ENCODE results near the gene LTBP4. TPM values are rescaled to one million over a fixed set of nuclear protein-coding genes. Genes with fewer than 3 reads are reported as not detected.

The LTBP4 gene
- total RNA-seq, 2 donors from 2014 or later = 200 to 265 TPM

DNA sequence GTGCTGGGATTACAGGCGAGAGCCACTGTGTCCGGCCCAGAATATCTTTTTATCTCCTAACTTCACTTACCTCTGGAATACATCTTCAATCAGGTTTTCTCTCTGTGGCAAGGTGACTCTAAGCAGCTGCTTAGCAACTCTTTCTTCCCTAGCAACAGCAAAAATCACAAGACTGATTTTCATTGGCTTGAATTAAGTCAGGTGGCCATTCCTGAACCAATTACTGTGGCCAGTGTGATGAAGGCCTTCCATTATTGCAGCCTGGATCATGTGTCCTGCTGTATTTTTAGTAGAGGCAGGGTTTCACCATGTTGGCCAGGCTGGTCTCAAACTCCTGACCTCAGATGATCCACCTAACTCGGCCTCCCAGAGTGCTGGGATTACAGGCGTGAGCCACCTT lies 9.0 kb upstream of the LTBP4 start:
- intact Hi-C loops (cut with DNase I) = loop anchor here in 1 of 2 donors (10.0 kb wide), 1 partner anchor 57 kb away; no protein-coding TSS in a partner anchor
- DNase-seq (ENCODE audit: low spot score) = no peak

DNA sequence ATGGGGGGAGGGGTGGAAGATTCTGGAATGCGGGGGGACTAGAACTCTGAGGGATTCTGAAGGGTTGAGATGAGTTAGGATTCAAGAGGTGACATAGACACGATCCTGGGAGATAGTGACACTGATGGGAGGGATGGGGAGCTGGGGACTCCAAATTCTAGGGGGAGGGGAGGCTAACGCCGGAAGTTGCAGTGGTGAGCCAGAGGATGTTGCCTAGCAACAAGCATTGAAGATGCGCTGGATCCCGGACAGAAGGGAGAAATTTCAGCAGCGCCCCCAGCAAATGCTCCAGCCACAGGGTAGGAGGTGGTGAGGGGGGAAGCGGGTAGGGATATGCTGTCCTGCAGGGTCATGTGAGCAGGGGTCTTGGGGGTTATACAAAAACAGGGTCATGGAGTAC lies 6.9 kb upstream of the LTBP4 start:
- DNase-seq (ENCODE audit: low spot score) = no peak
- intact Hi-C loops (cut with DNase I) = loop anchor here in 1 of 2 donors (10.0 kb wide), 1 partner anchor 59 kb away; no protein-coding TSS in a partner anchor

DNA sequence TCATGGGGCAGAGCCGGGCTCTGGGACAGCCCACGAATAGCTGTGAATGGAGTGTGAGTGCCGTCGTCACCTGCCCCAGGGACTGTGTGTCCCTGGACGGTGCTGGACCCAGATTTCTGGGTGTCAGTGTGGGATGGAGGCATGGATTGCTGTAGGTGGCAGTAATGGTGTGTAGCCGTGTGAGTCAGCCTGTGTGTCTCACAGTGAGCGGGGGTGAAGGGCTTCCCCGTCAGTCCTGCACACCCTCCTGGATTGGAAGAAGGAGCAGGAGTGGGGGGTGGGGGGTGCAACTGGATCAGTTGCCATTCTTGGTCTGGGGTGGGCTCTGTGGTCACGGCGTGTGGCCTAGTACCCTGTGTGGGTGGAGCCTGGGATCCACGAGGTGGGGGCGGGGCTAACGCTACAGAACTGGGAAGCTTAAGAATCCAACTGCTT lies 6.5 kb upstream of the LTBP4 start:
- intact Hi-C loops (cut with DNase I) = loop anchor here (5.0 to 10.0 kb wide), 2 partner anchors 60 to 62 kb away; no protein-coding TSS in a partner anchor
- no peak for DNase-seq (ENCODE audit: low spot score)

DNA sequence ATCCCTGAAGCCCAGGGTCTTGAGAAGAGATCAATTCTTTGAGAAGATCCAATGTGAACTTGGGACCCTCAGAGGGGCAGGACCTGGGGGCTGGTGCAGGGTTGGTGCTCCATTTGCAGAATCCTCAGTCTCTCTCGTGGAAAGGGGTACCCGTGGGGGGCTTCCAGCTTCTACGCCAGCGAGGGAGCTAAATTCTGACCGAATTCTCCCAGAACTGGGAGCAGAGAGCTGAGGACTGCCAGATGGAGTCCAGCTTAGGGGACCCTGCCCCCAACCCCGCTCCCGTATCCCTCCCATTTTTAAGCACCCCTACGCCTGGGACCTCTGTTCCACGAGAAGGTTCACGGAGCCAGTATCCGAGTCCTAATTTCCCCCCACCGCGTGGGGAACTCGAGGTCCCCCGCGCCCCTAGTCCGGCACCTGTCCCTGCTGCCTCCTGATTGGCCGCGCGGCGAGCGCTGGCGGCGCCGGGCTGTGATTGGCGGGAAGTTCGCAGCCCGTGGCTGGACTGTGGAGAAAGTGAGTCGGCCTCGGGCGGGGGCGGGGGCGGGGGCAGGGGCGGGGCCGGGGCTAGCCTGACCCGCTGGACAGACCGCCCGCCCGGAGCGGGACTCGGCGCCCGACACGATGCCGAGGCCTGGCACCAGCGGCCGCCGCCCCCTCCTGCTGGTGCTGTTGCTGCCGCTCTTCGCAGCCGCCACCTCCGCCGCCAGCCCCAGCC lies 4.4 kb upstream of the LTBP4 start:
- intact Hi-C loops (cut with DNase I) = loop anchor here (5.0 to 10.0 kb wide), 2 partner anchors 62 to 64 kb away; no protein-coding TSS in a partner anchor
- peak; percentile 89 for DNase-seq (ENCODE audit: low spot score)

DNA sequence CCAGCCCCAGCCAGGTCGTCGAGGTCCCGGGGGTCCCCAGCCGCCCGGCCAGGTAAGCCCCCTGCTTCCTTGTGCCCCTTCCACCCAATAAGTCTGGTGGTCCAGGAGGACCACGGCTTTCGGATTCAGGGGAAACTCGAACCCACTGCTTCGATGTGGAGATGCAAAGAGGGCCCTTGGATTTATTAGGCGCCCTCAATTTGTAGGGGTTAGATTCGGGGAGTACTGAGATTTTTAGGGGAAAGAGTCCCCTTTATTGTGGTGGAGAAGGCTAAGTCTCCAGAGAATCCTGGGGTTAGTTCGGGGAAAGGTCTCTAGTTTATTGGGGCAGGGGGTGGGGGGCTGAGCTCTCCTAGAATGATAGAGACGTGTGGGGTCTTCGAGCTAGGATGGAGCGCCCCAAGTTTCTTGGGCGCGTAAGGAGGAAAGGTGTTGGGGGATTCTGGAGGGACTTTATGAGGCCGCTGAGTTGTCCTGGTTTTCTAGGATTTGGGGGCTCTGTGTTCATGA lies 3.8 kb upstream of the LTBP4 start:
- intact Hi-C loops (cut with DNase I) = loop anchor here (5.0 to 10.0 kb wide), 2 partner anchors 63 to 65 kb away; no protein-coding TSS in a partner anchor

DNA sequence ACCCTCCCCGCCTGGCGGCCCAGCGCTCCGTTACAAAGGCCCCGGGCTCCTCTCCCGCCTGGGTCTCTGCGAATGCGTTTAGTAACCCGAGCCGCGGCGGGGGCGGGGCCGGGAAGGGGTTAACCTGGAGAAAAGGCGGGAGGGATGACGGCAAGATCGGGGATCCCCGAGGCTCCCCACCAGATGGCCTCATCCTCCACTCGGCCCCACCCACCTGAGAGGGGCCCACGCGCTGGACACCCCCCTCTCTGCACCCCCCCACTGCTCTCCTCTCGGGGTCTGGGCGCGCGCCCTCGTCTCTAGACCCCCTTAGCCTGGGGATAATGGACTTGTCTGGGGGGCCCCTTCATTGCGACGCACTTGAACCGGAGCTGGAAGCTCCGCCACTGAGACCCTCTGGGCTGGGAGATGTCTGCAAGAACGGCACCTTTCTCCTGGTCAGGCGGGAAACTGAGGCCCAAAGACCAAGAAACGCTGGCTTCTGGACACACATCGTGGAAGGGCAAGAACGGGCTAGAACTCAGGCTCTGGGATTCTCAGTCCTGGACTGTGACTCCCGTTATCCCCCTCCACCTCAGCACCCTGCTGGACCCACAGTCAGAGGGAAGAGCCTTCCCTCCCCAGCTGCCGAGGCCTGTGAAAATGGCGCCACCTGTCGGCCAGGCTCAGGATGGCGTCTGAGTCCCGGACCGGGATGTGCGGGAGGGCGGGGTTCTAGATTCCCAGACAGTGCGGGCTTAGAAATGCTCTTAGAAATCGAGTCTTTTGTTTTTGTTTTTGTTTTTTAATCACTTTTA lies 2.9 kb upstream of the LTBP4 start:
- peak; percentile 96 for DNase-seq (ENCODE audit: low spot score)
- intact Hi-C loops (cut with DNase I) = loop anchor here (5.0 to 10.0 kb wide), 2 partner anchors 64 to 66 kb away; no protein-coding TSS in a partner anchor

More for the DNA sequence above, 3.8 kb upstream of the LTBP4 start:
- DNase-seq (ENCODE audit: low spot score) = peak; percentile 80

DNA sequence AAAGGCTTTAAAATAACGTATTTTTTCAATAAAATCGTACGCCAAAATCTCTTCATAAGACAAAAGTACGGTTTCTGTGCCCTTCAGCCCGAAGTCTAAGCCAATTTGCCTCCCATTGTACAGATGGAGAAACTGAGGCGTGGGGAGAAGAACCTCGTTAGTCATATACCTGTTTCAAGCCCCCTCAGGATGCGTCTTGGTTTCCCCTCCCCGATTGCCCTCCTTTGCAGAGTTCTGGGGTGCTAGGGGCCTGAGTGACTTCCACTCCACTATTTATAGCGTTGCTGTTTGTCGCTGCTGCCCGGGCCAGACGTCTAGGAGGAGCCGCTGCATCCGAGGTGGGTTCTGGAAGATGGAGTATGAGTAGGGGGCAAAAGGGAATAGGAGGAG lies 2.3 kb upstream of the LTBP4 start:
- DNase-seq (ENCODE audit: low spot score) = no peak
- intact Hi-C loops (cut with DNase I) = loop anchor here (5.0 to 10.0 kb wide), 2 partner anchors 64 to 67 kb away; no protein-coding TSS in a partner anchor

DNA sequence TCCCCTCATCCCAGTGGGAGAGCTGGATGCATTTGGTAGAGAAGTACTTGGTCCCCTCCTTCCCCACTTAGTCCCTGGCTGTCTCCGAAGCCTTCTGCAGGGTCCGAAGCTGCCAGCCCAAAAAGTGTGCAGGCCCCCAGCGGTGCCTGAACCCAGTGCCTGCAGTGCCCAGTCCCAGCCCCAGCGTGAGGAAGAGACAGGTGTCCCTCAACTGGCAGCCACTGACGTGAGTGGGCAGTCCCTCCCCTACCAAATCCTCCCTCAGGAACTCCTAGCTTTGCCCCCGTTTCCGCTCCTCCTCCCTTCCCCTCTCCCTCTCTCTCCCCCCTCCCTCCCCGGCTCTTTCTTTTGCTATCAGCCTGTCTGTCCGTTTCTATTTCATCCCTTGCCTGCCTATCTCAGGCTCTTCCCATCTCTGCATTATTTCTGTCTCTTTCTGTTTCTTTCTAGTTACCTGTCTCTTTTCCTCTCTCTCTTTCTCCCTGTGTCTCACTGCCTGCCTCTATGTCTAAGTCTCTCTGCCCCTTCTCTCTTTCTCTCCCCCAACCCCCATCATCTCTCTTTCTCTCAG lies 1.8 kb upstream of the LTBP4 start:
- intact Hi-C loops (cut with DNase I) = loop anchor here (5.0 to 10.0 kb wide), 2 partner anchors 65 to 67 kb away; no protein-coding TSS in a partner anchor
- DNase-seq (ENCODE audit: low spot score) = peak; percentile 77

DNA sequence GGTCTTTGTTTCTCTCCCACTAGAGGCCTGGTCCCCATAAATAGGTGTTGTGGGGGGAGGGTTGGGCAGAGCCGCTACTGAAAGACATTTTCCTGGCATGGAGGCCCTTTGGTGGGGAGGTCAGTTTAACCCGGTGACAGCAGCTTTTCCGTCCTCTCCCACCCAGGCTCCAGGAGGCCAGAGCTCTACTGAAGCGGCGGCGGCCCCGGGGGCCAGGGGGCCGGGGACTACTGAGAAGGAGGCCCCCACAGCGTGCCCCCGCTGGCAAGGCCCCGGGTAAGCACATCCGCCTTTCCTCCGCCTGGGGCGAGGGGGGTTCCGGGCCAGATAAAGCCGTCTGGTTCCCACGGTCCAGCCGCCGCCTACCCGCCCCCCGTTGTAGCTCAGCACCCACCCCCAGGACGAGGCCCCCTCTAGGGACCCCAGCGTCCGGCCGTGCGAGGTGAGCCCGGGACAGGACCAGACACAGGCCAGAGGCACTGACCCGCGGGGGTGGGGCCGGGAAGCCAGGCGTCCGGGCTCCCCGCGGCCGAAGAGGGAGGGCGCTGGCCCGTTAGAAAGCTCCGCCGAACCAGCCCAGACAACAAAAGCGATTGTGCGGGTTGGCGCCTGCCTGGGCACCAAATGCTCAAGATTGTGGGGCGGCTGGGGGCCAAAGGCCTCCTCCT lies 1.1 kb upstream of the LTBP4 start:
- peak; percentile 81 for DNase-seq (ENCODE audit: low spot score)
- intact Hi-C loops (cut with DNase I) = loop anchor here (5.0 to 10.0 kb wide), 2 partner anchors 65 to 68 kb away; no protein-coding TSS in a partner anchor

DNA sequence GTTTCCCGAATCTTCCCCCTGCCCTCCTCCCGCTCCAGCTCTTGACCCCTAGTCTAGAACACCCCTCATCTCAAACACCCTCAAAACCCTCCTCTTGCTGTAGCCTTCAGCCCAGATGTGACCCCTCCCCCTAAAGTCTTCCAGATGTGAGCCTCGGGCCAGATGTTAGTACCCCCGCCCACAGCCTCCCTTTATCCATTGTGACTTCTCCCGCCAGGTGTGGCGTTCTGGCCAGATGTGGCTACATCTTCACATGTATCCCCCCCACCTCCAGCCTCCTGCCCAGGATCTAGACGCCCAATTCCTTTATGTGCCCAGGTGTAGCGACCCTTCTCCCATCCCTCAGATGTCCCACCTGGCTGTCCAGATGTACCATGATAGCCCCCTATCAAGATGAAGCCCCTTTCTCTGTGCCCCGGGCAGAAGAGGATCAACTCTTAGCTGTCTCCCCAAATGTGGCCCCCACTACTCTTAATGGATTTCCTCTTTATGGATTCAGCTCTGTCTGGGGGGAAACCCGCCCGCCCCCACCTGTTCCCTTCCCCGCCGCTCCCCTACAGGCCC lies 517 bp upstream of the LTBP4 start:
- intact Hi-C loops (cut with DNase I) = no loop called here
- DNase-seq (ENCODE audit: low spot score) = peak; percentile 74

DNA sequence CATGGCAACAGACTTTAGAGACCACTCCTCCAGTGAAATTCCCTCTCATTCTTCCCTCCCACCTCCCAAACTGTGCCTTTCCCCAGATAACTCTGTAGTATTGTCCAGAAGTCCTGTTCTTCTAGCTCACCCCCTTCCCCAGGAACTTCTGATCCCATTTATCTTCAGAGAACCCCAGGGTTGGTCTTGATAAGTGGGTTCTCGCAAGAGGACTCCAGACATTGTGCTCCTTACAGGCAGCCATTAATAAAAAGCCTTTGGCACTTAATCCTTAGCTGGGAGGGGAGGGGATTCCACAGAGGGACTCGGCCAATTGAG lies 1.9 kb downstream of the LTBP4 start:
- intact Hi-C loops (cut with DNase I) = no loop called here
- no peak for DNase-seq (ENCODE audit: low spot score)

DNA sequence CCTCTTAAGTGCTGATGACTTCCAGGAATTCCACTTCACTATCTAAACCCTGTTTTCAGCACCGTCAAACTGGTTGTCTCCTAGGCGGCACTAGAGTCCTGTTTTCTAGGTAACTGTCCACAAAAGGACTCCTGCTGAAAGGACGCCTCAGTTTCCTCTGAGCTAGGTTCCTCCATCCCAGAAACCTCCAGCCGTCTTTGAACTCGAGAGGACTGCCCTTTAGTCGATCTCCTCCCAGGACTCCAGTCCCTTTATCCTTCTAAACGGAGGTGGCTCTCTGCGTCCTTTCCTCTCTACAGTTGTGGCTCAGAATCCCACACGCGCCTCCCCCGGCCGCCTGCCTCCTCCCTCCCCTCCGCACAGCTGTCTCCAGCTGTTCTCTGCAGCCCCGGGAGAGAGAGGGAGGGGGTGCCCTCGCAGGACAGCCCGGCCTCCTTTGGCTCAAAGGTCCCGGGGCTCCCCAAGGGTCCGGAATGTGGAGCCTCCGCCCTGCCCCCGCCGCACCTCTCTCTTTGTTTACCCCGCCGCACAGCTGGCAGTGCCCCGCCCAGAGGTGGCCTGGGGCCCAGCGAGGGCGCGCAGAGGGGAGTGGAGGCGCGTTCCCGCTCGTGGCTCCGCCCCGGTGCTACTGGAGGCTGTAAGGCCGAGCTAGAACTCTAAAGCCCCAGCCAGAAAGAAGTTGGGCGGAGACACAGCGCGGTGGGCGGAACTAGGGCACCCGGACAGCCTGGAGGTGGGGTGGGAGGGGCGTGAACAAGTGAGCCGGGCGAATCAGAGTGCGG lies 2.4 kb downstream of the LTBP4 start:
- DNase-seq (ENCODE audit: low spot score) = peak; percentile 99
- intact Hi-C loops (cut with DNase I) = no loop called here

DNA sequence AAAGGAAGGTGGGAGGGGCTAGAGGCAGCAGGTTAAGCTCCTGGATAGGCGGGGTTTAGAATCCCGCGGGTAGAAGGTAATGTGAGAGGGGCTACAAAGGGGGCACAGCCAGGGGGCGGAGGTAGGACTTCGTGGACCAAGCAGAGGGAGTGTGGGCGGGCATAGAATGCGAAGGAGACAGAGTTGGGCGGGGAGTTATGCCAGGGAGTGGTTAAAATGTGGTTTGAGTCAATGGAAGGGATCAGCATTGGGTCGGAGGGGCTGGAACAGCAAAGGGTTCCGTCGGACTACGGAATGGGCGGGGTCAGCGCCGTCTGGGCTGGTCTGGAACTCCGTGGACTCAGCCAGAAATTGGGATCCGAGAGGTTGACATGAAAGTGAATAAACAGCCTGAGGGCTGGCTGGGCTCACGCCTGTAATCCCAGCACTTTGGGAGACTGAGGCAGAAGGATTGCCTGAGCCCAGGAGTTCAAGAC lies 3.0 kb downstream of the LTBP4 start:
- DNase-seq (ENCODE audit: low spot score) = peak; percentile 82
- intact Hi-C loops (cut with DNase I) = no loop called here

DNA sequence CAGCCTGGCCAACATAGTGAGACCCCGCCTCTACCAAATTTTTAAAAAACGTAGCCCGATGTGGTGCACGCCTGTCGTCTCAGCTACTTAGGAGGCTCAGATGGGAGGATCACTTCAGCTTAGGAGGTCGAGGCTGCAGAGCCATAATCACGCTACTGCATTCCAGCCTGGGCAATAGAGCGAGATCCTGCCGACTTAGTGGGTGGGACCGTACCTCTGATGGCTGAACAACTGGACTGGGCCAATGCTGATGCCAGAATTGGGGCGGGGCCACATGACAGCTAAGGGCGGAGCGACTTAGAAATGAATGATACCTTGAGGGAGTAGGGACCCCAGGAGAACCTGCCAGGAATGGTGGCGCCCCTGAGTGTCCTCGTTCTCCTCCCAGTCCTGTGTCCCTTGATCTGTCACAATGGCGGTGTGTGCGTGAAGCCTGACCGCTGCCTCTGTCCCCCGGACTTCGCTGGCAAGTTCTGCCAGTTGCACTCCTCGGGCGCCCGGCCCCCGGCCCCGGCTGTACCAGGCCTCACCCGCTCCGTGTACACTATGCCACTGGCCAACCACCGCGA lies 3.6 kb downstream of the LTBP4 start:
- DNase-seq (ENCODE audit: low spot score) = peak; percentile 76
- intact Hi-C loops (cut with DNase I) = loop anchor here in 1 of 2 donors (5.0 kb wide), 1 partner anchor 38 kb away; no protein-coding TSS in a partner anchor

DNA sequence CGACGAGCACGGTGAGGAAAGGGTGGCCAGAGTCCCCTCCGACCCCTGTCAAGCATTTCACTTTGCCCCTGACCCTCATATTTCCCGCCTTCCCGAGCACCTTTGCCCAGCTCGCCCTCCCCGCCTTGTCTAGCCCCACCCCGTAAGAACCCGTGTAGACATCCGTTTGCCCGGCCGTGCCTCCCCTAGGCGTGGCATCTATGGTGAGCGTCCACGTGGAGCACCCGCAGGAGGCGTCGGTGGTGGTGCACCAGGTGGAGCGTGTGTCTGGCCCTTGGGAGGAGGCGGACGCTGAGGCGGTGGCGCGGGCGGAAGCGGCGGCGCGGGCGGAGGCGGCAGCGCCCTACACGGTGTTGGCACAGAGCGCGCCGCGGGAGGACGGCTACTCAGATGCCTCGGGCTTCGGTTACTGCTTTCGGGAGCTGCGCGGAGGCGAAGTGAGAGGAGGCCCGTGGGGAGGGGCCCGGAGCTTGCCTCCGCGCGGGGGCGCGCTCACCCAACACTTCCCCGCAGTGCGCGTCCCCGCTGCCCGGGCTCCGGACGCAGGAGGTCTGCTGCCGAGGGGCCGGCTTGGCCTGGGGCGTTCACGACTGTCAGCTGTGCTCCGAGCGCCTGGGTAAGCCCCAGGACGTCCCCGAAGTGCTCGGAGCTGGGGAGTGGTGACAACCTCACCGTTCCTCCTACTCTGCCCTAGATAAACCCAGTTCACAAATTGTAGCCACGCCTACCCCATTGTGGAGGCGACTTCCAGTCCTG lies 4.2 kb downstream of the LTBP4 start:
- intact Hi-C loops (cut with DNase I) = loop anchor here in 1 of 2 donors (5.0 kb wide), 1 partner anchor 37 kb away; no protein-coding TSS in a partner anchor
- peak; percentile 90 for DNase-seq (ENCODE audit: low spot score)
